Kidney (tissue), 14 donors: ENCODE results near the gene OR8G5. TPM values are rescaled to one million over a fixed set of nuclear protein-coding genes. Genes with fewer than 3 reads are reported as not detected.

ENCODE experiments used
- DNase-seq, 5 donors: peaks; one replicate each; pipeline ENCODE4 v3.0.0-alpha.2; 2013 to 2020
- FAIRE-seq: peaks from 2 replicates; lab custom pipeline; 2012; peaks lifted over from hg19 to GRCh38; lab: Jason Lieb, UNC
- H3K27ac ChIP-seq, 2 donors: one replicate each; pipeline ENCODE4 v1.7.0; 2013; ENCODE audit warnings: low read depth in 2 of 2, low read length in 2 of 2, inconsistent platforms in 1 of 2
- H3K27me3 ChIP-seq: one replicate; pipeline ENCODE4 v1.7.1; 2013; ENCODE audit warnings: low read length, inconsistent platforms; ENCODE audit not compliant: control insufficient read depth, insufficient read depth
- H3K36me3 ChIP-seq, 3 donors: one replicate each; pipeline versions ENCODE4 v1.7.0 to v1.7.1; 2013; ENCODE audit warnings: low read length in 3 of 3, control low read depth in 1 of 3, inconsistent platforms in 1 of 3; ENCODE audit not compliant: insufficient read depth in 3 of 3, control insufficient read depth in 2 of 3
- H3K4me1 ChIP-seq, 3 donors: one replicate each; pipeline versions ENCODE4 v1.7.0 to v1.7.1; 2013; ENCODE audit warnings: low read length in 3 of 3, inconsistent platforms in 1 of 3, low read depth in 1 of 3; ENCODE audit not compliant: control insufficient read depth in 2 of 3, insufficient read depth in 2 of 3
- H3K4me3 ChIP-seq, 3 donors: one replicate each; pipeline versions ENCODE4 v1.7.0 to v1.8.1; 2013; ENCODE audit warnings: low read length in 3 of 3, control low read depth in 1 of 3, inconsistent platforms in 1 of 3
- H3K9ac ChIP-seq, 3 donors: one replicate each; pipeline versions ENCODE4 v1.7.0 to v1.7.1; 2013; ENCODE audit warnings: low read length in 3 of 3, control low read depth in 1 of 3, inconsistent platforms in 1 of 3
- H3K9me3 ChIP-seq, 3 donors: one replicate each; pipeline versions ENCODE4 v1.7.0 to v1.7.1; 2013; ENCODE audit warnings: low read length in 3 of 3, control low read depth in 1 of 3, inconsistent platforms in 1 of 3; ENCODE audit not compliant: control insufficient read depth in 2 of 3, insufficient read depth in 1 of 3
- intact Hi-C: fragments of 100-400 bp; cut with DNase I; formaldehyde crosslinking; loops from one replicate; pipeline ENCODE4 v1.11.1; 2022
- polyA plus RNA-seq: library from polyadenylated mRNA; stranded (reverse); fragments of 350-450 nt; fragmentation: Illumina TruSeq; extraction: RNeasy Lipid Tissue Mini Kit (QIAGEN cat#74804); gene quantifications from one replicate; pipeline ENCODE4 v1.2.3, GENCODE V29; 2014; ENCODE audit warnings: low read depth, low replicate concordance; ENCODE audit not compliant: insufficient read depth
- total RNA-seq: library from RNA; stranded (reverse); fragmentation: NEBNext Ultra II Directional; extraction: Animal tissue kit (Norgen Biotek cat#: 25700); gene quantifications from one replicate; pipeline ENCODE4 v1.2.1, GENCODE V29; 2021
- TF ChIP-seq, protein P1 (sequence below): IDR thresholded peaks from 3 replicates; pipeline ENCODE4 v1.5.1; 2012; ENCODE audit warnings: mild to moderate bottlenecking, moderate library complexity, borderline replicate concordance; ENCODE audit not compliant: insufficient read depth; ENCODE audit errors: extremely low read depth
- donor health status: control.
- donor health status: control.
- donor health status: control.
- donor health status: control.
- donor health status: control.
- donor health status: DM: yes; HTN: yes; CAD: no.
- donor health status: Normal renal cell carcinoma (clear cell type).

The OR8G5 gene
- total and polyA plus RNA-seq, 2 donors from 2014 or later: not detected

DNA sequence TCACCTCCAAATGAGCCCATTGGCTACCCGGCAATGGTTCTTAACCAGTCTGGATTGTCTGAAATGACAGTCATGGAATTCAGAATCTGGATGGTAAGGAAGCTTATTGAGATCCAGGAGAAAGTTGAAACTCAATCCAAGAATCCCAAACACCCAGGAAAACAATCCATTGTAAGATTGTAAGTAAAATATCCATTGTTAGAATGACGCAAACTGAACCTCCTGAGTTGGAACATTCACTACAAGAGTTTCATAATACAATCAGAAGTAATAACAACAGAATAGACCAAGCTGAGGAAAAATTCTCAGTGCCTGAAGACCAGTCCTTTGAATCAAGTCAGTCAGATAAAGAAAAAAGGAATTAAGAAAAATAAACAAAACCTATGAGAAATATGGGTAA is 22.1 kb downstream of the OR8G5 start:
- no peak for FAIRE-seq

DNA sequence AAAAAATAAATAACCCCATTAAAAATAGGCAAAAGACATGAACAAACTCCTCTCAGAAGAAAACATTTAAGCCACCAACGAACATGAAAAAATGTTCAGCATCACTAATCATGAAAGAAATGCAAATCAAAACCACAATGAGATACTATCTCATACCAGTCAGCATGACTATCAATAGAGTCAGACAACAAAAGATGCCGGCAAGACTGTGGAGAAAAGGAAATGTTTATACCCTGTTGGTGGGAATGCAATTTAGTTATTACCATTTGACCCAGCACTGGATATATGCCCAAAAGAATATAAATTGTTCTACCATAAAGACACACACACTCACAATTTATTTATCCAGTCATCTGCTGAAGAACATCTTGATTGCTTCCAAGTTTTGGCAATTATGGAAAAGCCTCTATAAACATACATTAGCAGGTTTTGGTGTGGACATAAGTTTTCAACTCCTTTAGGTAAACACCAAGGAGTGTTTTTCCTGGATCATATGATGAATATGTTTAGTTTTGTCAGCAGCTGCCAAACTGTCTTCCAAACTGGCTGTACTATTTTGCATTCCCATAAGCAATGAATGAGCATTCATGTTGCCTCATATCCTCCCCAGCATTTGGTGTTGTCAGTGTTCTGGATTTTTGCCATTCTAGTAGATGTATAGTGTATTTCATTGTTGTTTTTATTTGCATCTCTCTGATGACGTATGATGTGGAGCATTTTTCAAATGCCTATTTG is 29.6 kb downstream of the OR8G5 start:
- H3K4me3 ChIP-seq: no peak overlapping the region
- no peak for DNase-seq
- intact Hi-C loops: no loop called here
- H3K9me3 ChIP-seq: peaks cover 0 to 4% (median 0%) of the 10 kb centered on the region in 3 donors
- H3K36me3 ChIP-seq: no peaks in the 10 kb centered on the region
- FAIRE-seq: no peak
- no peaks in the 10 kb centered on the region for H3K4me1 ChIP-seq
- H3K27ac ChIP-seq: no peak overlapping the region
- no peak overlapping the region for H3K9ac ChIP-seq
- H3K27me3 ChIP-seq: no peaks in the 10 kb centered on the region
- TF ChIP-seq, protein P1, sequence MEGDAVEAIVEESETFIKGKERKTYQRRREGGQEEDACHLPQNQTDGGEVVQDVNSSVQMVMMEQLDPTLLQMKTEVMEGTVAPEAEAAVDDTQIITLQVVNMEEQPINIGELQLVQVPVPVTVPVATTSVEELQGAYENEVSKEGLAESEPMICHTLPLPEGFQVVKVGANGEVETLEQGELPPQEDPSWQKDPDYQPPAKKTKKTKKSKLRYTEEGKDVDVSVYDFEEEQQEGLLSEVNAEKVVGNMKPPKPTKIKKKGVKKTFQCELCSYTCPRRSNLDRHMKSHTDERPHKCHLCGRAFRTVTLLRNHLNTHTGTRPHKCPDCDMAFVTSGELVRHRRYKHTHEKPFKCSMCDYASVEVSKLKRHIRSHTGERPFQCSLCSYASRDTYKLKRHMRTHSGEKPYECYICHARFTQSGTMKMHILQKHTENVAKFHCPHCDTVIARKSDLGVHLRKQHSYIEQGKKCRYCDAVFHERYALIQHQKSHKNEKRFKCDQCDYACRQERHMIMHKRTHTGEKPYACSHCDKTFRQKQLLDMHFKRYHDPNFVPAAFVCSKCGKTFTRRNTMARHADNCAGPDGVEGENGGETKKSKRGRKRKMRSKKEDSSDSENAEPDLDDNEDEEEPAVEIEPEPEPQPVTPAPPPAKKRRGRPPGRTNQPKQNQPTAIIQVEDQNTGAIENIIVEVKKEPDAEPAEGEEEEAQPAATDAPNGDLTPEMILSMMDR: no peak

More for the DNA sequence above, 22.1 kb downstream of the OR8G5 start:
- H3K9me3 ChIP-seq: no peaks in the 10 kb centered on the region
- no peak overlapping the region for H3K9ac ChIP-seq
- H3K27ac ChIP-seq: no peak overlapping the region
- no peak for DNase-seq
- no peak overlapping the region for H3K4me3 ChIP-seq
- no peaks in the 10 kb centered on the region for H3K36me3 ChIP-seq
- TF ChIP-seq, protein P1: no peak
- intact Hi-C loops: no loop called here
- no peaks in the 10 kb centered on the region for H3K27me3 ChIP-seq
- no peaks in the 10 kb centered on the region for H3K4me1 ChIP-seq

DNA sequence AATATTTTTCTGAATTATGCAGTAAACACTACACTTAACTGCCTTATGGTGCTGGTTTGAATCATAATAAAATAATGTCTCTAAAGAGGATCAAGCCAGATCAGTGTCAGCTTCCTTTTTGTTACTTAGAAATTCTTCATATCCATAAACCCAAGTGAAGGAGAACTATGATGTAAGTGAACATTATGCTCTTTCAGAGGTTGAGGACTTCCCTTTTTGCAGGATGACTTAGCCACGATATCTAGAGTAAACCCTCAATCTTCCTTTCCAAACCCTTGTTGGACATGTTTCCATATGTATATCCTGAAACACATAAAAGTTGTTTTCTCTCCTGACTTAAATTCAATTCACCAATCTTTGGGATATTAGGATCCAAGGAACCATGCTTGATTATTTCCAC is 38.5 kb downstream of the OR8G5 start:
- Histone ChIP-seq H3K36me3 (no peaks in the 10 kb centered on the region), H3K4me3 (no peak overlapping the region), H3K4me1 (no peaks in the 10 kb centered on the region), H3K27ac (no peak overlapping the region), H3K27me3 (no peaks in the 10 kb centered on the region), H3K9me3 (no peaks in the 10 kb centered on the region), H3K9ac (no peak overlapping the region)
- no peak for FAIRE-seq
- DNase-seq: no peak
- intact Hi-C loops: no loop called here
- TF ChIP-seq, protein P1: no peak

DNA sequence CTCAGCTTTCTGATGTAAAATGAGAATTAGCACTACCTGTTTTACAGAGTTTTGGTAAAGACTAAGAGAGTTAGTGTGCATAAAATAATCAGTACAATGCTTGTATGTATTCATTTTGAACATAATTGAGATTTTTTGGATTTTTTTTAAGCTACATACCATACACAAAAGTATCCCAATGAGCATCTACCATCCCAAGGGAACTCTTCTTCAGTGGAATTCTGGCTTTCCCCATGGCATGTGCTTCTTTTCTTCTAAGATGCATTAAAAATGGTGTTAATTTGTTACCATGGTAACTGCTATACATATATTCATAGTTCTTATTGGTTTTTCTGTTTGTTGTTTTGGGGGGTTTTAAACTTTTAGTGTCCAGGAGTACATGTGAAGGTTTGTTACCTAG is 39.8 kb downstream of the OR8G5 start:
- H3K9me3 ChIP-seq: no peaks in the 10 kb centered on the region
- TF ChIP-seq, protein P1: no peak
- DNase-seq: no peak
- H3K36me3 ChIP-seq: no peaks in the 10 kb centered on the region
- no peak overlapping the region for H3K4me3 ChIP-seq
- intact Hi-C loops: no loop called here
- no peak overlapping the region for H3K27ac ChIP-seq
- no peaks in the 10 kb centered on the region for H3K27me3 ChIP-seq
- H3K4me1 ChIP-seq: no peaks in the 10 kb centered on the region
- FAIRE-seq: no peak
- H3K9ac ChIP-seq: no peak overlapping the region
